DOHH2 (cell line): Measurements from ENCODE around the gene CRLF1.
"Not testable (repeated sequence)": the region's sequence is repeated elsewhere in the genome, so short reads cannot be mapped to it uniquely, and the experiment has no call there.

ENCODE experiments used
- H3F3A ChIP-seq: fragments of 200-600 bp; sonication (generic), shearing (Covaris generic); 2 replicates; pipeline ENCODE4 v1.6.0; 2016; ENCODE audit warnings: antibody characterized with exemption, mild to moderate bottlenecking; ENCODE audit not compliant: control insufficient read depth, insufficient read depth
- H3K27ac ChIP-seq: fragments of 200-600 bp; sonication (generic); 2 replicates; pipeline ENCODE4 v1.5.1; 2014; ENCODE audit warnings: low read depth, mild to moderate bottlenecking, low read length, moderate library complexity
- H3K27me3 ChIP-seq: fragments of 200-600 bp; sonication (generic); 2 replicates; pipeline ENCODE4 v1.6.1; 2014; ENCODE audit warnings: mild to moderate bottlenecking, low read length, mixed read lengths; ENCODE audit not compliant: control insufficient read depth
- H3K36me3 ChIP-seq: fragments of 200-600 bp; sonication (generic); 2 replicates; pipeline ENCODE4 v1.6.1; 2014; ENCODE audit warnings: mild to moderate bottlenecking, low read length, moderate library complexity, mixed read lengths; ENCODE audit not compliant: control insufficient read depth
- H3K4me1 ChIP-seq: fragments of 200-600 bp; sonication (generic); 2 replicates; pipeline ENCODE4 v1.6.1; 2014; ENCODE audit warnings: mild to moderate bottlenecking, low read length, mixed read lengths; ENCODE audit not compliant: control insufficient read depth
- H3K4me2 ChIP-seq: fragments of 200-600 bp; sonication (generic); 2 replicates; pipeline ENCODE4 v1.6.0; 2014; ENCODE audit warnings: mild to moderate bottlenecking, low read length, moderate library complexity
- H3K4me3 ChIP-seq: fragments of 200-600 bp; sonication (generic); 2 replicates; pipeline ENCODE4 v1.5.1; 2014; ENCODE audit warnings: mild to moderate bottlenecking, low read length, mixed read lengths
- H3K79me2 ChIP-seq: fragments of 200-600 bp; sonication (generic); 2 replicates; pipeline ENCODE4 v1.6.1; 2014; ENCODE audit warnings: mild to moderate bottlenecking, low read length, mixed read lengths; ENCODE audit not compliant: control insufficient read depth
- H3K9me2 ChIP-seq: fragments of 200-600 bp; sonication (generic); replicated peaks from 2 replicates; pipeline ENCODE4 v1.6.1; 2014; ENCODE audit warnings: mild to moderate bottlenecking, low read length, mixed read lengths; ENCODE audit not compliant: control insufficient read depth
- H3K9me3 ChIP-seq: fragments of 200-600 bp; sonication (generic); 2 replicates; pipeline ENCODE4 v1.6.1; 2014; ENCODE audit warnings: antibody characterized with exemption, low read length, mixed read lengths; ENCODE audit not compliant: control insufficient read depth, insufficient read depth
- H4K20me1 ChIP-seq: fragments of 200-600 bp; sonication (generic); 2 replicates; pipeline ENCODE4 v1.6.0; 2014; ENCODE audit warnings: low read depth, mild to moderate bottlenecking, antibody characterized with exemption, low read length, moderate library complexity; ENCODE audit not compliant: control insufficient read depth, insufficient read depth
- CTCF ChIP-seq: fragments of 200-600 bp; sonication (generic); IDR thresholded peaks from one replicate; pipeline ENCODE4 v1.5.1; 2014; ENCODE audit warnings: antibody characterized with exemption, mild to moderate bottlenecking, low read depth, low read length; ENCODE audit not compliant: poor library complexity, severe bottlenecking
- EZH2phosphoT487 ChIP-seq: fragments of 200-600 bp; sonication (generic); IDR thresholded peaks from 2 replicates; pipeline ENCODE4 v1.6.1; 2017; ENCODE audit warnings: borderline replicate concordance, mild to moderate bottlenecking, antibody characterized with exemption, low read length, moderate library complexity, mixed read lengths

The CRLF1 gene

GRCh38 chr19:18603255-18603957, 3.2 kb downstream of the CRLF1 start:
- H3K36me3 ChIP-seq, result no peaks in the 10 kb centered on the region
- H3K9me2 ChIP-seq, result no peaks in the 10 kb centered on the region
- no peak overlapping the region for H3K4me3 ChIP-seq
- H3K9me3 ChIP-seq, result no peaks in the 10 kb centered on the region
- no peaks in the 10 kb centered on the region for H4K20me1 ChIP-seq
- H3F3A ChIP-seq, result no peaks in the 10 kb centered on the region
- TF ChIP-seq CTCF (peak; percentile 21), EZH2phosphoT487 (peak; percentile 84; the same call in 1 of the 2 replicates)
- H3K4me2 ChIP-seq, result no peak overlapping the region
- H3K27me3 ChIP-seq, result peaks cover 57% of the 10 kb centered on the region
- no peaks in the 10 kb centered on the region for H3K79me2 ChIP-seq
- no peaks in the 10 kb centered on the region; the same call in 1 of the 2 replicates for H3K4me1 ChIP-seq
- no peak overlapping the region for H3K27ac ChIP-seq

GRCh38 chr19:18601875-18602274, 4.7 kb downstream of the CRLF1 start:
- no peaks in the 10 kb centered on the region for H3K9me2 ChIP-seq
- H3K9me3 ChIP-seq, result no peaks in the 10 kb centered on the region
- no peaks in the 10 kb centered on the region for H3F3A ChIP-seq
- H3K27ac ChIP-seq, result no peak overlapping the region
- no peaks in the 10 kb centered on the region for H4K20me1 ChIP-seq
- peaks cover 11% of the 10 kb centered on the region for H3K4me1 ChIP-seq
- H3K4me3 ChIP-seq, result no peak overlapping the region
- no peaks in the 10 kb centered on the region for H3K36me3 ChIP-seq
- TF ChIP-seq EZH2phosphoT487 (no peak), CTCF (no peak)
- H3K79me2 ChIP-seq, result no peaks in the 10 kb centered on the region
- peaks cover 44% of the 10 kb centered on the region for H3K27me3 ChIP-seq
- H3K4me2 ChIP-seq, result no peak overlapping the region

GRCh38 chr19:18600692-18601397, 5.8 kb downstream of the CRLF1 start:
- H3K9me3 ChIP-seq, H4K20me1 ChIP-seq, H3K4me3 ChIP-seq, H3K4me2 ChIP-seq, H3K9me2 ChIP-seq, H3F3A ChIP-seq, H3K36me3 ChIP-seq, H3K79me2 ChIP-seq, H3K27ac ChIP-seq: not testable (repeated sequence)
- Histone ChIP-seq H3K27me3 (peaks cover 39% of the 10 kb centered on the region), H3K4me1 (peaks cover 12% of the 10 kb centered on the region)

- Histone ChIP-seq H3K4me3 (no peak overlapping the region), H4K20me1 (no peaks in the 10 kb centered on the region), H3K79me2 (no peaks in the 10 kb centered on the region), H3K4me2 (no peak overlapping the region), H3F3A (no peaks in the 10 kb centered on the region), H3K9me2 (no peaks in the 10 kb centered on the region), H3K9me3 (no peaks in the 10 kb centered on the region), H3K4me1 (peaks cover 18% of the 10 kb centered on the region), H3K36me3 (no peaks in the 10 kb centered on the region), H3K27ac (no peak overlapping the region), H3K27me3 (peaks cover 25% of the 10 kb centered on the region)
- TF ChIP-seq CTCF (no peak), EZH2phosphoT487 (no peak)
These were observed 7.1 kb downstream of the CRLF1 start for GRCh38 chr19:18599485-18599884.
